Smooth muscle cell (in vitro differentiated cells): ENCODE data around the gene NHP2. TPM values are rescaled to one million over a fixed set of nuclear protein-coding genes. Genes with fewer than 3 reads are reported as not detected.
A peak's percentile ranks its signal among the peaks of the same experiment; 100 is the strongest.

Experiments used
- DNase-seq: peaks from one replicate; lab custom pipeline; 2025; ENCODE audit not compliant: unreplicated experiment; lab: John Stamatoyannopoulos, UW
- H2AFZ ChIP-seq: fragments of 200-600 bp; sonication (generic); 2 replicates; pipeline ENCODE4 v1.6.0; 2016; ENCODE audit warnings: antibody characterized with exemption, low read depth, mild to moderate bottlenecking
- H3F3A ChIP-seq: fragments of 200-600 bp; sonication (generic); 2 replicates; pipeline ENCODE4 v1.6.0; 2017; ENCODE audit warnings: antibody characterized with exemption, low read depth
- H3K27ac ChIP-seq: fragments of 200-600 bp; sonication (generic); 2 replicates; pipeline ENCODE4 v1.5.1; 2016; ENCODE audit warnings: low read depth, mild to moderate bottlenecking
- H3K27me3 ChIP-seq: fragments of 200-600 bp; sonication (generic); 2 replicates; pipeline ENCODE4 v1.6.1; 2016; ENCODE audit warnings: low read depth, mild to moderate bottlenecking
- H3K36me3 ChIP-seq: fragments of 200-600 bp; sonication (generic); 2 replicates; pipeline ENCODE4 v1.5.1; 2016; ENCODE audit warnings: low read depth
- H3K4me1 ChIP-seq: fragments of 200-600 bp; sonication (generic); 2 replicates; pipeline ENCODE4 v1.5.1; 2016; ENCODE audit warnings: low read depth
- H3K4me2 ChIP-seq: fragments of 200-600 bp; sonication (generic); 2 replicates; pipeline ENCODE4 v1.6.0; 2016; ENCODE audit warnings: mild to moderate bottlenecking
- H3K4me3 ChIP-seq: fragments of 200-600 bp; sonication (generic); 2 replicates; pipeline ENCODE4 v1.5.1; 2016; ENCODE audit warnings: mild to moderate bottlenecking
- H3K79me2 ChIP-seq: fragments of 200-600 bp; sonication (generic); 2 replicates; pipeline ENCODE4 v1.6.0; 2016; ENCODE audit warnings: low read depth, mild to moderate bottlenecking
- H3K9ac ChIP-seq: fragments of 200-600 bp; sonication (generic); 2 replicates; pipeline ENCODE4 v1.6.0; 2016; ENCODE audit warnings: low read depth
- H3K9me3 ChIP-seq: fragments of 200-600 bp; sonication (generic); replicated peaks from 2 replicates; pipeline ENCODE4 v1.5.1; 2016; ENCODE audit warnings: low read depth
- H4K20me1 ChIP-seq: fragments of 200-600 bp; sonication (generic); 2 replicates; pipeline ENCODE4 v1.6.0; 2016; ENCODE audit warnings: low read depth
- WGBS: methylation state at CpG from one replicate; pipeline ENCODE4 v1.1.7; 2016; ENCODE audit warnings: low lambda C conversion rate; 5-methylcytosine and 5-hydroxymethylcytosine counted together
- polyA plus RNA-seq: library from polyadenylated mRNA; unstranded; fragments of >200 nt; fragmentation: Nextera tagmentation; extraction: Ambion mirVana; gene quantifications from 2 replicates; pipeline ENCODE4 v1.2.1, GENCODE V29; 2016
- total RNA-seq: library from RNA; depleted of rRNA; stranded (reverse); fragments of >200 nt; gene quantifications from 2 replicates; pipeline ENCODE4 v1.2.3, GENCODE V29; 2014
- TF ChIP-seq, protein P1 (sequence below): fragments of 200-600 bp; sonication (generic); IDR thresholded peaks from 2 replicates; pipeline ENCODE4 v1.5.1; 2017; ENCODE audit warnings: borderline replicate concordance, mild to moderate bottlenecking, antibody characterized with exemption; ENCODE audit not compliant: insufficient read depth, poor library complexity, severe bottlenecking

The NHP2 gene
- total and polyA plus RNA-seq, 2 experiments from 2014 or later, result 162 to 166 TPM

DNA sequence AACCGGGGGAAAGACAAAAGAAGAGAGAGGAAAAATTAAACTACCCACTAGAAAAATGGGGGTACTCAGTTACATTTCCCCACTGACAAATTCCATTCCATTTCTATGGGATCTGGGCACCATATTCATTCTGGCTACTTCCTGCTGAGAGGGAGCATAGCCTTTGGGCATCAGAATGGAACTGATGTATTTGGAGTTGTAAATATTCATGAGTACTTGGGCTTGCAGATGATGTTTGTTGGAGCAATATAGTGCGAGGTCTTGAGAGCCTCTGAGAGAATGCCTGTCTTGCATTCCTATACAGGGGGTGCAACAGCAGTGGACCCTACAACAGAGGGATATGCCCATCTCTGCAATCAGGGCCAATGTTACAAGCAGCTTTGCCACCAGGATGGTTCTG lies 16.8 kb upstream of the NHP2 start:
- no peak for DNase-seq
- Histone ChIP-seq H4K20me1 (no peaks in the 10 kb centered on the region), H3K9me3 (no peaks in the 10 kb centered on the region), H3K9ac (no peak overlapping the region), H3K4me2 (no peak overlapping the region), H3K27ac (no peak overlapping the region), H3K4me3 (no peak overlapping the region), H3F3A (no peaks in the 10 kb centered on the region), H2AFZ (no peak overlapping the region), H3K4me1 (no peaks in the 10 kb centered on the region), H3K36me3 (no peaks in the 10 kb centered on the region), H3K79me2 (no peaks in the 10 kb centered on the region), H3K27me3 (no peaks in the 10 kb centered on the region)
- WGBS, result 84% methylated on average over 2 of the region's 2 CpGs
- TF ChIP-seq, protein P1, sequence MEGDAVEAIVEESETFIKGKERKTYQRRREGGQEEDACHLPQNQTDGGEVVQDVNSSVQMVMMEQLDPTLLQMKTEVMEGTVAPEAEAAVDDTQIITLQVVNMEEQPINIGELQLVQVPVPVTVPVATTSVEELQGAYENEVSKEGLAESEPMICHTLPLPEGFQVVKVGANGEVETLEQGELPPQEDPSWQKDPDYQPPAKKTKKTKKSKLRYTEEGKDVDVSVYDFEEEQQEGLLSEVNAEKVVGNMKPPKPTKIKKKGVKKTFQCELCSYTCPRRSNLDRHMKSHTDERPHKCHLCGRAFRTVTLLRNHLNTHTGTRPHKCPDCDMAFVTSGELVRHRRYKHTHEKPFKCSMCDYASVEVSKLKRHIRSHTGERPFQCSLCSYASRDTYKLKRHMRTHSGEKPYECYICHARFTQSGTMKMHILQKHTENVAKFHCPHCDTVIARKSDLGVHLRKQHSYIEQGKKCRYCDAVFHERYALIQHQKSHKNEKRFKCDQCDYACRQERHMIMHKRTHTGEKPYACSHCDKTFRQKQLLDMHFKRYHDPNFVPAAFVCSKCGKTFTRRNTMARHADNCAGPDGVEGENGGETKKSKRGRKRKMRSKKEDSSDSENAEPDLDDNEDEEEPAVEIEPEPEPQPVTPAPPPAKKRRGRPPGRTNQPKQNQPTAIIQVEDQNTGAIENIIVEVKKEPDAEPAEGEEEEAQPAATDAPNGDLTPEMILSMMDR, result no peak

DNA sequence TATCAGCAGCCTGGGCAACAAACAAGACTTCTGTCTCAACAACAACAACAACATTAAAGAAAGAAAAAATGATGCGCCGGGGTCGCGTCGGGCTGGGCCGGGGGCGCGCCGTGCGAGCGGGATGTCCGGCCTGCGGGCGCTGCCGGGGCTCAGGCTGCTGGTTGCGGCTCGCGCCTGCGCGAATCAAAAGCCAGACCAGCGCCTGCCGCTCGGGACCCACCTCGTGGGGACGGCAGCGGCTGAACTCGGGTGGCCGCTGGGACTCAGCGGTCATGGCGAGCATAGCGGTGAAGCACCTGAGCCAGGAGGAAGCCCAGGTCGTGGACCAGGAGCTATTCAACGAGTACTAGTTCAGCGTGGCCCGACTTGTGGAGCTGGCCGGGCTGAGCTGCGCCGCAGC lies 11.9 kb upstream of the NHP2 start:
- TF ChIP-seq, protein P1, result no peak
- H3K4me2 ChIP-seq, result no peak overlapping the region
- no peaks in the 10 kb centered on the region for H3K36me3 ChIP-seq
- H3F3A ChIP-seq, result no peaks in the 10 kb centered on the region
- H3K27me3 ChIP-seq, result no peaks in the 10 kb centered on the region
- 93% methylated on average over 25 of the region's 38 CpGs for WGBS
- no peaks in the 10 kb centered on the region for H3K79me2 ChIP-seq
- H2AFZ ChIP-seq, result no peak overlapping the region
- H3K4me3 ChIP-seq, result no peak overlapping the region
- no peak overlapping the region for H3K27ac ChIP-seq
- DNase-seq, result no peak
- H3K4me1 ChIP-seq, result peaks cover 3% of the 10 kb centered on the region
- no peak overlapping the region for H3K9ac ChIP-seq
- H4K20me1 ChIP-seq, result no peaks in the 10 kb centered on the region
- no peaks in the 10 kb centered on the region for H3K9me3 ChIP-seq

DNA sequence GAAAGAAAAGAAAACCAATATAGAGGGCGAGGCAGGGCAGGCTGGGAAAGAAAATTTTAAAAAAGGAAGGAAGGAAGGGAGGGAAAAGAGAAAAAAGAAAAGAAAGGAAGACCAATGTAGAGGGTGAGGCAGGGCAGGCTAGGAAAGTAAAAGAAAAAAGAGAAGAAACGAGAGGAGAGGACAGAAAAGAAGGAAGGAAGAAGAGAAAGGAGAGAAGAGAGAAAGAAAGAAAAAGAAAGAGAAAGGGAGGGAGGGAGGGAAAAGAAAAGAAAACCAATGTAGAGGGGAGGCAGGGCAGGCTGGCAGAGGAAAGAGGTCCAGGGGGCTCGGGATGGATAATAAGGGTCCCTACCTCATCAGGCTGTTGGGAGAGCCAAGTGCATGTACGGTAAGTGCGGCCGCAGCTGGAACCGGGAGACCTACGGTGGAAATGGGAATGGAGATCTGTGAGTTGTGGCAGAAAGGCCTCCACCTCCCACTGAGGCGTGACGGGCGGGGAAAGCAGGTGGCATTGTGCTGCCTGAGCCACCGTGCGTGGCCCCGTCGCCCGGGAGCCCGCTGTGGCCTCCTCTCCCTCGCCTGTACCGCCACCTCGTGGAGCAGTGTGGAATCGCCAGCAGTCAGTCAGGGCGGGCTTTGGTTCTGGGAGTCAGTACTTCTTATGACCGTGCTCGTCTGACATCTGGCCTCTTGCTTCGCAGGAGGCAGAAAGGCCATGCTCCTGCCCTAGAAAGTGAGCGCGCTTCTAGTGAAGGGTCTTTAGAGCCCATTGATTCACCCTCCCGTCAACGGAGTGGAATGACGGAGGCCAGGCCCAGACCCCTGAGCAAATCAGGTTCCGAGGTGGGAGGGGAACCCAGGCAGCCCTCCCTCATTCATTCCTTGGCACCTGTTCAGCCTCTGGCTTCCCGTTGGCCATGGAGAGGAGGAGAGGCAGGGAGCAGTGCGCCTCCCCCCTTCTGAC lies 10.4 kb upstream of the NHP2 start:
- H3K27ac ChIP-seq, result no peak overlapping the region
- H3K4me3 ChIP-seq, result no peak overlapping the region
- H3K4me1 ChIP-seq, result peaks cover 3% of the 10 kb centered on the region
- peak overlapping the region; percentile 71 for H3K4me2 ChIP-seq
- no peaks in the 10 kb centered on the region for H4K20me1 ChIP-seq
- no peaks in the 10 kb centered on the region for H3K36me3 ChIP-seq
- peak; percentile 69 for DNase-seq
- 25% methylated on average over 24 of the region's 33 CpGs for WGBS
- H3K79me2 ChIP-seq, result no peaks in the 10 kb centered on the region
- TF ChIP-seq, protein P1, result peak; percentile 97
- H3F3A ChIP-seq, result no peaks in the 10 kb centered on the region
- H3K27me3 ChIP-seq, result no peaks in the 10 kb centered on the region
- no peak overlapping the region for H2AFZ ChIP-seq
- H3K9me3 ChIP-seq, result no peaks in the 10 kb centered on the region
- no peak overlapping the region for H3K9ac ChIP-seq
